ENCODE results near the gene DESI1. TPM values are rescaled to one million over a fixed set of nuclear protein-coding genes. Genes with fewer than 3 reads are reported as not detected.
"Not testable (repeated sequence)": the region's sequence is repeated elsewhere in the genome, so short reads cannot be mapped to it uniquely, and the experiment has no call there.

The DESI1 gene
- total RNA-seq, 1 experiment from 2014 or later: 29.4 TPM

DNA sequence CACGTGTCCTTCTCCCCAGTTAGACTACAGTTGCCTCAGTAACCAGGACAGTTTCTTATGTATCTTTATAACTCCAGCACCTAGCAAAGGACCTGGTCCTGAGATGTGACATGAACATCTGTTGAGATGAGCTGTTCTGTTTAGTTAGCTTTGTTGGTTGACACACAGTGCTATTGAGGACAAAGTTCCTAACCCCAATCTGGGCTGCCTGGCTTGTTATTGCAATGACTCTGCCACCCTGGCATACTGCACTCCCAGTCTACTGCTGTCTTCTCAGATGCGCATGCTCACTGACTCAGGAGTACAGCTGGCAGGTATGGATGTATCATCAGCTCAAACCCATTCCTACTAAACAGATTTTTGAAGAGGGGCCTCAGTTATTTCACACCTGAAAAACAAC lies 7.4 kb downstream of the DESI1 start:
- Histone ChIP-seq H3K36me3 (replicated peaks; ENCODE audit: control insufficient read depth, insufficient read depth, low read length) (peaks cover 2% of the 10 kb centered on the region; the same call in 1 of the 2 replicates), H3K27me3 (ENCODE audit: control insufficient read depth, insufficient read depth, low read length) (no peaks in the 10 kb centered on the region), H3K4me3 (ENCODE audit: insufficient read depth, low read depth, low read length) (no peak overlapping the region)
- no peak for DNase-seq

DNA sequence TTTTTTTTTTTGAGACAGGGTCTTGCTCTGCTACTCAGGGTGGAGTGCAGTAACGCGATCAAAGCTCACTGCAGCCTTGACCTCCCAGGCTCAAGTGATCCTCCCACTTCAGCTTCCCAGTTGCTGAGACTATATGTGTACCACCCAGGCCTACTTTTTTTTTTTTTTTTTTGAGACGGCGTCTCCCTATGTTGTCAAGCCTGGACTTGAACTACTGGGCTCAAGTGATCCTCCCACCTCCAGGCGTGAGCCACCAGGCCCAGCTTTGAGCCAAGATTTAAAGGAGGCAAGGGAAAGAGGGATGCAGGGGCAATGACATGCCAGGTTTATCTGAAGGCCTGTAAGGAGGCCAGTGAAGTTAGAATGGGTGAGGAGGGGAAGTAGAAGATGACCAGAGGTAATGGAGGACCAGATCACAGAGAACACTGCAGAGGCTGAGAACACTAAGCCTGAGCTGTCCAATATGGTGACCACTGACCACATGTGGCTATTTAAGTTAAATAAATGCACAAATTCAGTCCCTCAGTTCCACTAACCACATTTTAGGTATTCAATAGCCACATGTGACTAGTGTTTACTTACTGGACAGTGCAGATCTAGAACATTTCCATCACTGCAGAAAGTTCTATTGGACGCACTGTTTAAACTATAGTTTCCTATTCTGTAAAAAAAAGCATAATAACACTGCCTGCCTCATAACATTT lies 8.1 kb downstream of the DESI1 start:
- no peaks in the 10 kb centered on the region for H3K27me3 ChIP-seq (ENCODE audit: control insufficient read depth, insufficient read depth, low read length)
- no peak overlapping the region for H3K4me3 ChIP-seq (ENCODE audit: insufficient read depth, low read depth, low read length)
- no peak for DNase-seq
- H3K36me3 ChIP-seq (replicated peaks; ENCODE audit: control insufficient read depth, insufficient read depth, low read length): peaks cover 2% of the 10 kb centered on the region

DNA sequence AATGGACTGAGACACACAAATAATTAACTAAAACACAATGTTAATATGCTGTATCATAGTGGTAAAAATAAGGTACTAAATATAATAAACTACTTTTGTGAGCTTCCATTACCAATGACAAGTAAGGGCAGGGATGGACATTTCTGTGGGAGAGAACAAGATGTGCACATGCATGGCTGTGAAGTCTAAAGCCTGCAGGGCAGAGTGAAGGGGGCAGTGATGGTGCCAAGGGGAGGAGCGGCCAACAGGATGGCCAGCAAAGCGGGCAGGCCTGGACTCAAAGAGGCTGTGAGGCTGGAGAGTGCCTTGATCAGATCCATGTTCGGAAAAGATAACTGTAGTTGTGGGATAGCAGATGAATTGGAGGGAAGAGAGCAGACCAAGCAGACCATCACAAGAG lies 12.5 kb downstream of the DESI1 start:
- no peak for DNase-seq
- H3K4me3 ChIP-seq (ENCODE audit: insufficient read depth, low read depth, low read length): no peak overlapping the region
- no peaks in the 10 kb centered on the region for H3K27me3 ChIP-seq (ENCODE audit: control insufficient read depth, insufficient read depth, low read length)
- H3K36me3 ChIP-seq (replicated peaks; ENCODE audit: control insufficient read depth, insufficient read depth, low read length): peaks cover 22% of the 10 kb centered on the region

DNA sequence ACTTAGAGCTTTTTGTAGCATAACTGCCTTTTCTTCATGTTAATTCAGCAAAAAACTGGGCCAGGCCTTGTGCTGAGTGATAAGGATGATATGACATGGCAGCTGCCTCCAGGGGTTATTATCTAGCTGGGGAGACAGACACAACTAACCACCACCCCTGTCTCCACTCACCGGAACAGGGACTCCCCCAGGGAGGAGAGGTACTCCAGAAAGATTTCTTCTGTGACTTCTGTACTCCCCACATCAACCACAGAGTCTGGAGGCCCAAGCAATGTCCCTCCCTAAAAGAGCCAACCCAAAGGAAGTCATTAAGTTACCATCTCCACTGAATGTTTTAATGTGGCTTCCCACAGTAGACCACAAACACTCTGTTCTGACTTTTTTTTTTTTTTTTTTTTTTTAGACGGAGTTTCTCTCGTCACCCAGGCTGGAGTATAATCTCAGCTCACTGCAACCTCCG lies 16.9 kb downstream of the DESI1 start:
- DNase-seq: no peak
- Histone ChIP-seq H3K27me3 (ENCODE audit: control insufficient read depth, insufficient read depth, low read length) (no peaks in the 10 kb centered on the region), H3K4me3 (ENCODE audit: insufficient read depth, low read depth, low read length) (no peak overlapping the region), H3K36me3 (replicated peaks; ENCODE audit: control insufficient read depth, insufficient read depth, low read length) (peaks cover 32% of the 10 kb centered on the region)

DNA sequence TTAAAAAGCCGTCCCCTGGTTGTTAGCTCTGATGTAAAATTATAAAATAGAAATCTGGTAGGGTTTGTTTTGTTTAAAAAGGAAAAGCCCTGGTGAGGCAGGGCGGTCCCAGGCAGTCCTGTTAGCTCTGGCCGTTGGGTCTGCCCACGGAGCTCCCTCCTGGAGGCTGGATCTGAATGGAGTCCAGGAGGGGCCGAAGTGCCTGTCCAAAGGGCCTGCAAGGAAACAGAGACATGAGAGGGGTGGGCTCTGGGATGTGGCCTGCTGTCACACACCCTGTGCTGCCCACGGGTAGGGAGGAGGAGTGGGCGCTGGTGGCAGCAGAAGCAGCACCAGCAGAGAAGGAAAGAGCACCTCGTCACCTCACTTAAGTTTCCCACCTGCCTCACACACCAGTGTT lies 19.9 kb downstream of the DESI1 start:
- DNase-seq: no peak

GRCh38 chr22:41598891-41599635 lies 21.8 kb downstream of the DESI1 start:
- no peak overlapping the region for H3K4me3 ChIP-seq (ENCODE audit: insufficient read depth, low read depth, low read length)
- no peak for DNase-seq
- peaks cover 14% of the 10 kb centered on the region for H3K36me3 ChIP-seq (replicated peaks; ENCODE audit: control insufficient read depth, insufficient read depth, low read length)
- no peaks in the 10 kb centered on the region for H3K27me3 ChIP-seq (ENCODE audit: control insufficient read depth, insufficient read depth, low read length)

More for the DNA sequence above, 19.9 kb downstream of the DESI1 start:
- Histone ChIP-seq H3K27me3 (ENCODE audit: control insufficient read depth, insufficient read depth, low read length) (no peaks in the 10 kb centered on the region), H3K4me3 (ENCODE audit: insufficient read depth, low read depth, low read length) (no peak overlapping the region), H3K36me3 (replicated peaks; ENCODE audit: control insufficient read depth, insufficient read depth, low read length) (peaks cover 24% of the 10 kb centered on the region)

DNA sequence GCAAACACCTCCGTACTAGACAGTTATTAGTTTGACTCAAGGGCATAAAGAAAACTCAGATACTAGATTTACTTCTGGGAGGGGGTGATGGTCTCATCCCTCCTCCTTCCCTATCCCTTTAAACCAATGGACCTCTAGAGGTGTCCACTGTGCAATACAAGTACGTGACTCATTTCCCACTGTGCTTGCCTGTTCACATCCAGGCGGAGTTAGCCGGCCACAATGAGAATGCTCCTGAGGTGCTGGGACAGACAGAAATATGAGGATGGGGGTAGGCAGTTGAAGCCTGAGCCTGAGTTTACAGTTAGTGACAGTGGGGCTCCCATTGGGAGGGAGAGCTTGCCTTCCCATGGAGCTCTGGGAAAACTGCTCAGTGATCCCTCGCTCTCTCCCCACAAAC lies 22.8 kb downstream of the DESI1 start:
- Histone ChIP-seq H3K27me3 (ENCODE audit: control insufficient read depth, insufficient read depth, low read length) (no peaks in the 10 kb centered on the region), H3K36me3 (replicated peaks; ENCODE audit: control insufficient read depth, insufficient read depth, low read length) (peaks cover 8% of the 10 kb centered on the region), H3K4me3 (ENCODE audit: insufficient read depth, low read depth, low read length) (no peak overlapping the region)
- no peak for DNase-seq

- Histone ChIP-seq H3K36me3 (replicated peaks; ENCODE audit: control insufficient read depth, insufficient read depth, low read length) (peaks cover 6% of the 10 kb centered on the region), H3K4me3 (ENCODE audit: insufficient read depth, low read depth, low read length) (no peak overlapping the region), H3K27me3 (ENCODE audit: control insufficient read depth, insufficient read depth, low read length) (no peaks in the 10 kb centered on the region)
- no peak for DNase-seq
Observed at GRCh38 chr22:41597635-41597953, 23.2 kb downstream of the DESI1 start.

DNA sequence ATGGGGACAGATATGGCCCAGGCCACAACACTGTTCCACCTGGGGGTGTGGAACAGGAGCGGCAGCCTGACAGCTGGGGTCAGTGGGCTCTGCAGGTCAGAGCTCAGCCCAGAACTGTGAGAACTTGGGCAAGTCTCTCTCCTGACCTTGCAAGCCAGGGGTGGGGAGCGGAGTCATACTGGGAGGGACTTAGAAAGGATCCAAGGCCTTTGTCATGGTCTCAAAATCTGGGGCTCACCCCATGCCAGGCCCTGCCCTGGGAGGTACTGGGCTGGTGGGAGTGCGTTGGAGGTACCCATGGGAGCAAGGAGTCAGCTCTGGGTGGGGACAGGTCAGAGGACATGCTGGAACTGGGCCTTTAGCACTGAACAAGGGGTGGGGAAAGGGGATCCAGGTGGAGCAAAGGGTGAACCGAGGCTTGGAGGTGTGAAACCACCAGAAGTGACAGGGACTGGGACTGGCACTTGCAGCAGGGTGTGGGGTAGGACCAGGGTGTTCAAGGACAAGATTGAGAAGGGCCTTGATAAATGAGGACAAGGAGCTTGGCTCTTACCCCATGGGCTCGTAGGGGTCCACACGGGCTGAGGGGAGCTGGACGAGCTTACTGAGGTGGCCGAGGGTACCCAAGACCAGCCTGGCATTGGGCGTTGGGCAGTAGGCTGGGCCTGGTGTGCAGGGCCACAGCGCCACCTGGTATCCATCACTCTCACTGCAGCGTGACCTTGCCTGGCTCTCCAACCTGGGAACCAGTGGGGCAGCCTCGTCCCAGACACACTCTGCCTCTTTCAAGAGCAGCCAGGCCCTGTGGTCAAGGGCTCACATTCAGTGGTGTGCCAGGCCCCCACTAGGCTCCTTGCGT lies 23.8 kb downstream of the DESI1 start:
- H3K4me3 ChIP-seq (ENCODE audit: insufficient read depth, low read depth, low read length): no peak overlapping the region
- peak; percentile 90 for DNase-seq
- H3K36me3 ChIP-seq (replicated peaks; ENCODE audit: control insufficient read depth, insufficient read depth, low read length): peaks cover 2% of the 10 kb centered on the region
- no peaks in the 10 kb centered on the region for H3K27me3 ChIP-seq (ENCODE audit: control insufficient read depth, insufficient read depth, low read length)

DNA sequence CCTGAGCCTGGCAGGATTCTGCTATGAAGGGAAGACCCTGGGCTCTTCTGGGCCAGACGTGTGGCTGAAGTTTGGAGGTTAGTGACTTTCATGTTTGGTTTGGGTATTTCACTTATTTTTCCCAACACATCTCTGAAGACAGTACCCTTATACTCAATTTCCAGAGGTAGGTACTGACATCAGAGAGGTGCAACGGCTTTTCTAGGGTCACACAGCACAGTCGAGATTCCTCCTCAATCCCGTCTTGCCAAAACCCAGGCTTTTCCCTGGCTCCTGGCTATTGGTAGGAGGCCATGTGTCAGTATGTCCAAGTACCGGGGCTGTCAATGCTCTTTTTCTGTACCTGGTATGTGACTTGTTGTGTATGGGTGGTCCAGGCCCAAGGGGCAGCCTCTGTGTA lies 25.1 kb downstream of the DESI1 start:
- no peaks in the 10 kb centered on the region; the same call in 1 of the 2 replicates for H3K36me3 ChIP-seq (replicated peaks; ENCODE audit: control insufficient read depth, insufficient read depth, low read length)

DNA sequence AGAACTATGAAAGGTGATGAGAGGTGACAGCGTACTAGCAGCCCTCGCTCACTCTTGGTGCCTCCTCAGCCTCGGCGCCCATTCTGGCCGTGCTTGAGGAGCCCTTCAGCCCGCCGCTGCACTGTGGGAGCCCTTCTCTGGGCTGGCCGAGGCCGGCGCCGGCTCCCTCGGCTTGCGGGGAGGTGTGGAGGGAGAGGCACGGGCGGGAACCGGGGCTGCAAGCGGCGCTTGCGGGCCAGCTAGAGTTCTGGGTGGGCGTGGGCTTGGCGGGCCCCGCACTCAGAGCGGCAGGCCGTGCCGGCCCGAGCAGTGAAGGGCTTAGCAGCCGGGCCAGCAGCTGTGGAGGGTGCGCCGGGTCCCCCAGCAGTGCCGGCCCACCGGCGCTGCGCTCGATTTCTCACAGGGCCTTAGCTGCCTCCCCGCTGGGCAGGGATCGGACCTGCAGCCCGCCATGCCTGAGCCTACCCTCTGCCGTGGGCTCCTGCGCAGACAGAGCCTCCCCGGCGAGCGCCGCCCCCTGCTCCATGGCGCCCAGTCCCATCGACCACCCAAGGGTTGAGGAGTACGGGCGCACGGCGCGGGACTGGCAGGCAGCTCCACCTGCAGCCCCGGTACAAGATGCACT lies 27.4 kb downstream of the DESI1 start:
- not testable (repeated sequence) for H3K4me3 ChIP-seq (ENCODE audit: insufficient read depth, low read depth, low read length); DNase-seq; H3K27me3 ChIP-seq (ENCODE audit: control insufficient read depth, insufficient read depth, low read length); H3K36me3 ChIP-seq (replicated peaks; ENCODE audit: control insufficient read depth, insufficient read depth, low read length)

More for the DNA sequence above, 25.1 kb downstream of the DESI1 start:
- Histone ChIP-seq H3K27me3 (ENCODE audit: control insufficient read depth, insufficient read depth, low read length) (no peaks in the 10 kb centered on the region), H3K4me3 (ENCODE audit: insufficient read depth, low read depth, low read length) (no peak overlapping the region)
- no peak for DNase-seq

GRCh38 chr22:41589391-41590241 lies 31.2 kb downstream of the DESI1 start, which contains the start of gene PMM1:
PMM1 (minus strand) TSS chr22:41589840; CDS start chr22:41589805, 35 bp downstream.
- Histone ChIP-seq H3K27me3 (ENCODE audit: control insufficient read depth, insufficient read depth, low read length) (no peaks in the 10 kb centered on the region), H3K36me3 (replicated peaks; ENCODE audit: control insufficient read depth, insufficient read depth, low read length) (no peaks in the 10 kb centered on the region), H3K4me3 (ENCODE audit: insufficient read depth, low read depth, low read length) (peak within 1 kb of the TSS; percentile 87)
- peak; percentile 100 for DNase-seq

- no peaks in the 10 kb centered on the region for H3K36me3 ChIP-seq (replicated peaks; ENCODE audit: control insufficient read depth, insufficient read depth, low read length)
- no peak for DNase-seq
- no peaks in the 10 kb centered on the region for H3K27me3 ChIP-seq (ENCODE audit: control insufficient read depth, insufficient read depth, low read length)
- no peak overlapping the region for H3K4me3 ChIP-seq (ENCODE audit: insufficient read depth, low read depth, low read length)
Observed at GRCh38 chr22:41587347-41587723, 33.5 kb downstream of the DESI1 start.
